Keratinocyte (primary cell): ENCODE data around the gene TYRO3.

Experiments used
- EZH2 ChIP-seq: IDR thresholded peaks from one replicate; pipeline ENCODE4 v1.6.1; 2012; ENCODE audit warnings: inconsistent platforms, mild to moderate bottlenecking, low read length, moderate library complexity
- TF ChIP-seq, protein P1 (sequence below), 3 experiments: IDR thresholded peaks in 1 of 3; conservative IDR thresholded peaks in 1 of 3; optimal IDR thresholded peaks in 1 of 3; 2 replicates in 2 of 3; 3 replicates in 1 of 3; pipeline versions ENCODE3 to v1.5.1; 2011; ENCODE audit warnings: low read length in 3 of 3, mild to moderate bottlenecking in 3 of 3, moderate library complexity in 2 of 3, control low read depth in 1 of 3, inconsistent platforms in 1 of 3; ENCODE audit not compliant: insufficient read depth in 2 of 3; ENCODE audit errors: extremely low read depth in 1 of 3

DNA sequence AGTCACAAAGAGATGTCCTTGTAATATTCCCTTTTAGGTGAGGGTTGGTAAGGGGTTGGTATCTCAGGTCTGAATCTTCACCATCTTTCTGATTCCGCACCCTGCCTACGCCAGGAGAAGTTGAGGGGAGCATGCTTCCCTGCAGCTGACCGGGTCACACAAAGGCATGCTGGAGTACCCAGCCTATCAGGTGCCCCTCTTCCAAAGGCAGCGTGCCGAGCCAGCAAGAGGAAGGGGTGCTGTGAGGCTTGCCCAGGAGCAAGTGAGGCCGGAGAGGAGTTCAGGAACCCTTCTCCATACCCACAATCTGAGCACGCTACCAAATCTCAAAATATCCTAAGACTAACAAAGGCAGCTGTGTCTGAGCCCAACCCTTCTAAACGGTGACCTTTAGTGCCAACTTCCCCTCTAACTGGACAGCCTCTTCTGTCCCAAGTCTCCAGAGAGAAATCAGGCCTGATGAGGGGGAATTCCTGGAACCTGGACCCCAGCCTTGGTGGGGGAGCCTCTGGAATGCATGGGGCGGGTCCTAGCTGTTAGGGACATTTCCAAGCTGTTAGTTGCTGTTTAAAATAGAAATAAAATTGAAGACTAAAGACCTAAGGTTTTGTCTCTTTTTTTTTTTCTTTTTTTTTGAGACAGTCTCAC, 19.8 kb downstream of the TYRO3 start:
- TF ChIP-seq, protein P1, sequence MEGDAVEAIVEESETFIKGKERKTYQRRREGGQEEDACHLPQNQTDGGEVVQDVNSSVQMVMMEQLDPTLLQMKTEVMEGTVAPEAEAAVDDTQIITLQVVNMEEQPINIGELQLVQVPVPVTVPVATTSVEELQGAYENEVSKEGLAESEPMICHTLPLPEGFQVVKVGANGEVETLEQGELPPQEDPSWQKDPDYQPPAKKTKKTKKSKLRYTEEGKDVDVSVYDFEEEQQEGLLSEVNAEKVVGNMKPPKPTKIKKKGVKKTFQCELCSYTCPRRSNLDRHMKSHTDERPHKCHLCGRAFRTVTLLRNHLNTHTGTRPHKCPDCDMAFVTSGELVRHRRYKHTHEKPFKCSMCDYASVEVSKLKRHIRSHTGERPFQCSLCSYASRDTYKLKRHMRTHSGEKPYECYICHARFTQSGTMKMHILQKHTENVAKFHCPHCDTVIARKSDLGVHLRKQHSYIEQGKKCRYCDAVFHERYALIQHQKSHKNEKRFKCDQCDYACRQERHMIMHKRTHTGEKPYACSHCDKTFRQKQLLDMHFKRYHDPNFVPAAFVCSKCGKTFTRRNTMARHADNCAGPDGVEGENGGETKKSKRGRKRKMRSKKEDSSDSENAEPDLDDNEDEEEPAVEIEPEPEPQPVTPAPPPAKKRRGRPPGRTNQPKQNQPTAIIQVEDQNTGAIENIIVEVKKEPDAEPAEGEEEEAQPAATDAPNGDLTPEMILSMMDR (optimal IDR thresholded peaks at IDR 0.05 in 1 of 3, IDR thresholded peaks at IDR 0.05 in 1 of 3, conservative IDR thresholded peaks at IDR 0.05 in 1 of 3; ENCODE audit: extremely low read depth in 1 of 3, insufficient read depth in 2 of 3, low read length in 3 of 3) = no peak
- no peak for TF ChIP-seq EZH2
